Activated CD8-positive, alpha-beta T cell treated with anti-CD3 and anti-CD28 coated beads, Interleukin-2, amount 10 ng/mL, durations not matched to agents 7 days and 5 days (primary cell): ENCODE results near the gene OTUB1. TPM values are rescaled to one million over a fixed set of nuclear protein-coding genes. Genes with fewer than 3 reads are reported as not detected.

Experiments used
- ATAC-seq: fragments of 150-1000 bp; cut with Tn5 transposase; one replicate; pipeline ENCODE4 v1.10.0; 2021; ENCODE audit warnings: moderate library complexity
- CTCF ChIA-PET: fragments of 350-600 bp; sonication (Branson Sonifier 250); formaldehyde crosslinking; loops from one replicate; lab custom pipeline; 2021; ENCODE audit warnings: antibody characterized with exemption; lab: Charles Lee
- POLR2A ChIA-PET: fragments of 350-600 bp; sonication (Branson Sonifier 250); formaldehyde crosslinking; loops from one replicate; lab custom pipeline; 2021; ENCODE audit warnings: antibody characterized with exemption; lab: Charles Lee
- DNase-seq: peaks from one replicate; pipeline ENCODE4 v3.0.0-alpha.2; 2020
- H3K27ac Mint-ChIP-seq: one replicate; pipeline ENCODE4 v1.8.0; 2021; ENCODE audit warnings: mild to moderate bottlenecking, mixed read lengths
- H3K27me3 Mint-ChIP-seq: one replicate; pipeline ENCODE4 v1.8.0; 2021; ENCODE audit warnings: low read depth, mixed read lengths
- H3K36me3 Mint-ChIP-seq: one replicate; pipeline ENCODE4 v1.8.0; 2021; ENCODE audit warnings: low read depth, mixed read lengths
- H3K4me1 Mint-ChIP-seq: one replicate; pipeline ENCODE4 v1.8.0; 2021; ENCODE audit warnings: low read depth, mixed read lengths
- H3K4me3 Mint-ChIP-seq: one replicate; pipeline ENCODE4 v1.8.0; 2021; ENCODE audit warnings: mild to moderate bottlenecking, mixed read lengths
- H3K9me3 Mint-ChIP-seq: one replicate; pipeline ENCODE4 v1.8.0; 2022; ENCODE audit warnings: mixed read lengths; ENCODE audit not compliant: insufficient read depth
- total RNA-seq, 2 experiments: library from RNA; stranded (reverse); gene quantifications; one replicate each; pipeline ENCODE4 v1.2.3, GENCODE V29; 2021

OTUB1 gene
- total RNA-seq, 2 experiments from 2014 or later: 93.7 to 102 TPM

- peaks cover 29% of the 10 kb centered on the region for H3K27me3 Mint-ChIP-seq
- no peaks in the 10 kb centered on the region for H3K36me3 Mint-ChIP-seq
- POLR2A ChIA-PET: no interaction called here
- H3K4me1 Mint-ChIP-seq: peaks cover 10% of the 10 kb centered on the region
- H3K27ac Mint-ChIP-seq: no peak overlapping the region
- H3K4me3 Mint-ChIP-seq: no peak overlapping the region
- CTCF ChIA-PET: interaction anchor here (1.1 kb wide), 1 partner anchor 142 kb away, joined by 3 read pairs; no protein-coding TSS in a partner anchor
- DNase-seq: no peak
- peak; percentile 10 for ATAC-seq
- no peaks in the 10 kb centered on the region for H3K9me3 Mint-ChIP-seq
Measured at GRCh38 chr11:64007160-64007628, 21.0 kb downstream of the OTUB1 start.

- Mint-ChIP-seq H3K27me3 (peaks cover 29% of the 10 kb centered on the region), H3K36me3 (no peaks in the 10 kb centered on the region)
Measured at GRCh38 chr11:64007629-64008282, 21.5 kb downstream of the OTUB1 start.

GRCh38 chr11:64008283-64008913 is 22.2 kb downstream of the OTUB1 start:
- Mint-ChIP-seq H3K9me3 (no peaks in the 10 kb centered on the region), H3K36me3 (no peaks in the 10 kb centered on the region), H3K27me3 (peaks cover 29% of the 10 kb centered on the region), H3K27ac (no peak overlapping the region), H3K4me1 (peaks cover 10% of the 10 kb centered on the region), H3K4me3 (no peak overlapping the region)
- ATAC-seq: no peak
- ChIA-PET CTCF (no interaction called here), POLR2A (no interaction called here)
- no peak for DNase-seq

More at GRCh38 chr11:64007629-64008282, 21.5 kb downstream of the OTUB1 start:
- peak; percentile 40 for ATAC-seq
- no peaks in the 10 kb centered on the region for H3K9me3 Mint-ChIP-seq
- DNase-seq: no peak
- H3K27ac Mint-ChIP-seq: no peak overlapping the region
- no peak overlapping the region for H3K4me3 Mint-ChIP-seq
- ChIA-PET CTCF (interaction anchor here (1.1 kb wide), 1 partner anchor 142 kb away, joined by 3 read pairs; no protein-coding TSS in a partner anchor), POLR2A (no interaction called here)
- peaks cover 10% of the 10 kb centered on the region for H3K4me1 Mint-ChIP-seq

GRCh38 chr11:64008914-64009633 is 22.8 kb downstream of the OTUB1 start:
- H3K36me3 Mint-ChIP-seq: no peaks in the 10 kb centered on the region
- no peak for ATAC-seq
- H3K4me3 Mint-ChIP-seq: no peak overlapping the region
- no peak overlapping the region for H3K27ac Mint-ChIP-seq
- H3K9me3 Mint-ChIP-seq: no peaks in the 10 kb centered on the region
- H3K27me3 Mint-ChIP-seq: peaks cover 29% of the 10 kb centered on the region
- ChIA-PET CTCF (no interaction called here), POLR2A (no interaction called here)
- DNase-seq: no peak
- H3K4me1 Mint-ChIP-seq: peaks cover 10% of the 10 kb centered on the region

DNA sequence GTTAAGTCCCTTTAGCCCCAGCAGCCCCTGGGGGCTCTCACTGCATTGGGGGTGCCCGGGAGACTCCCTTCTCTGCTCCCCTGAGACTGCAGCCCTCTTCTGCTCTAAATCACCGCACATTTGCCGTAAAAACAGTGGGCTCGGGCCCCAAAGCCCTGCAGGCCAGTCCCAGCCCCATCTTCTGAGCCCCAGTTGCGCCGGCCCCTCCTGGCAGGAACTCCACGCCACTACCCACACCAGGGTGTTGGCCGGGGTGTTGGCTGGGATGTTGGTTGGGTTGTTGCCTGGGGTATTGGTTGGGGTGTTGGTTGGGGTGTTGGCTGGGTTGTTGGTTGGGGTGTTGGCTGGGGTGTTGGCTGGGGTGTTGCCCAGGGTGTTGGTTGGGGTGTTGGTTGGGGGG is 23.5 kb downstream of the OTUB1 start:
- Mint-ChIP-seq H3K36me3 (no peaks in the 10 kb centered on the region), H3K27ac (no peak overlapping the region), H3K9me3 (no peaks in the 10 kb centered on the region), H3K27me3 (peaks cover 29% of the 10 kb centered on the region), H3K4me1 (peaks cover 10% of the 10 kb centered on the region), H3K4me3 (no peak overlapping the region)
- ATAC-seq (no peak), DNase-seq (no peak)
- POLR2A ChIA-PET: no interaction called here
- CTCF ChIA-PET: no interaction called here

GRCh38 chr11:64010783-64011182 is 24.5 kb downstream of the OTUB1 start:
- Mint-ChIP-seq H3K27me3 (peaks cover 29% of the 10 kb centered on the region), H3K4me3 (no peak overlapping the region), H3K9me3 (no peaks in the 10 kb centered on the region), H3K4me1 (peaks cover 10% of the 10 kb centered on the region), H3K27ac (no peak overlapping the region), H3K36me3 (no peaks in the 10 kb centered on the region)
- no peak for ATAC-seq
- POLR2A ChIA-PET: no interaction called here
- CTCF ChIA-PET: no interaction called here
- DNase-seq: no peak

DNA sequence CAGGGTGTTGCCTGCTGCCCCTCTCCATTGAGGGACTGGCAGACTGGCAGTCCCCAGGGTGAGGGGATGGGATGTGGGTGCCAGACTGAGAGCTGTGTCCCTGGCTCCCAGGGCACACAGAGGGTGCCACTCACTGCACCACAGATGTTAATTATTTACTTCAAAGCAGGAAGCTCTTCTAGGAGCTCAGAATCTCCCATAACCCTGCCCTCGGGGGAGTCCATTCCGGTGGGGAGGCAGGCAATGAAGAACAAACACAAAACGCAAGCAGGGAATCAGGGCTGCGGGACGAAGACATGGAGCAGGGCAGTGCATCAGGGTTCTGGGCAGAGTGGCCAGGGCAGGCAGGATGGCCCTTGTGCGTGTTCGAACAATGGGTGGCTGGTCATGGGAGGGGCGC is 25.1 kb downstream of the OTUB1 start:
- Mint-ChIP-seq H3K27me3 (peaks cover 24% of the 10 kb centered on the region), H3K4me3 (no peak overlapping the region), H3K9me3 (no peaks in the 10 kb centered on the region), H3K36me3 (no peaks in the 10 kb centered on the region), H3K27ac (no peak overlapping the region), H3K4me1 (peaks cover 10% of the 10 kb centered on the region)
- ChIA-PET POLR2A (no interaction called here), CTCF (no interaction called here)
- ATAC-seq (no peak), DNase-seq (no peak)

DNA sequence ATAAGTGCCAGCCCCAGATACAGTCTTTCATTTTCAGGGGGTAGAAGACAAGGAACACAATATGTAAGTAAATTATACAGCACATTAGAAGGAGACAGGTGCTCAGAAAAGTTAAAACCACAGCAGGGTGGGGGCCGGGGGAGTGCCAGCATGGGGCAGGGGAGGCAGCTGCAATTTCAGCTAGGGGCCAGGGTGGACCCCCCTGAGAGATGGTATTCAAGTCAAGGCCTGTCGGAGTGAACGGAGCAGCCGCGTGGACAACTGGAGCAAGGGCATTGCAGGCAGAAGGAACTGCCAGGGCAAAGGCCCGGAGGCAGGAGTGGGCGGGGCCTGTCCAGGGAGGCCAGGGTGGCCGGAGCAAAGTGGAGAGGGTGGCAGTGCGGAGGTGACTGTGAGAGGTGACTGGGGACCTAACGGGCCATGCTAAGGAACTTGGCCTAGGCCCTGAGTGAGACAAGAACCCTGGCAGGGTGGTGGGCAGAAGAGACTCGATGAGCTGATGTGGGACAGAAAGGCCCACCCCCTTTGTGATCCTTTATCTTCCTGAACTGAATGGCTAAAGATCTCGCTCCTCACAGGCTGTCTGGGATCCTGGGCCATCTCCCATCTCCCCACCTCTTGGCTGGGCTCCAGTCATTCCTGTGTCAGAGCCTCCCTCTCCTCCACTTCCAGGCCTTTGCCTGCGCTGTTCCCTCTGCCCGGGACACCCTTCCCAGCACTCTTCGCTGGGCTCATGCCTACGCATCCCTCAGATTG is 27.1 kb downstream of the OTUB1 start:
- POLR2A ChIA-PET: no interaction called here
- Mint-ChIP-seq H3K4me1 (no peaks in the 10 kb centered on the region), H3K27ac (no peak overlapping the region), H3K4me3 (no peak overlapping the region), H3K36me3 (no peaks in the 10 kb centered on the region), H3K9me3 (no peaks in the 10 kb centered on the region), H3K27me3 (peaks cover 6% of the 10 kb centered on the region)
- ATAC-seq (no peak), DNase-seq (no peak)
- CTCF ChIA-PET: interaction anchor here (0.7 to 1.2 kb wide), 2 partner anchors 12 to 436 kb away, joined by 3 to 4 read pairs; no protein-coding TSS in a partner anchor

- Mint-ChIP-seq H3K36me3 (no peaks in the 10 kb centered on the region), H3K27ac (no peak overlapping the region), H3K4me3 (no peak overlapping the region), H3K4me1 (no peaks in the 10 kb centered on the region), H3K27me3 (no peaks in the 10 kb centered on the region), H3K9me3 (no peaks in the 10 kb centered on the region)
- ChIA-PET CTCF (interaction anchor here (0.7 to 1.2 kb wide), 2 partner anchors 14 to 435 kb away, joined by 3 to 4 read pairs; no protein-coding TSS in a partner anchor), POLR2A (no interaction called here)
- DNase-seq (no peak), ATAC-seq (no peak)
Measured at GRCh38 chr11:64014356-64014755, 28.1 kb downstream of the OTUB1 start.

DNA sequence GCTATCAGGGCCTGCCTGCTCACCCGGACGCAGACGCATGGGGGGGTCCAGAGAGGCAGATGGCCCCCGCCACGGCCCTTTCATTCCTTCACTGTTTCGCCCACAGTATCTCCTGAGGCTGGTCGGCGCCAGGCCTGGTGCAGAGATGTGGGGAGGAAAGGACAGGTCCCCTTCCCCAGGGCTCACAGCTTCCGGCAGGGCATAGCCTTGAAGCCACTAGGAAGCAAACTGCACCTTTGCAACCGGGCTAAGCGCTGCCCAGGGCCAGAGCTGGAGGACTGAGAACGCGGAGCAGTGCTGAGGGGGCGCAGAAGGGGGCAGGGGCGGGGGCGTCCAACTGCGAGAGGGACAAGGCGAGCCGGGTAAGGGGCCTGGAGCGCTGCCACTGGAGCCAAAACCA is 29.3 kb downstream of the OTUB1 start:
- POLR2A ChIA-PET: interaction anchor here (0.6 kb wide), 1 partner anchor 572 kb away, joined by 3 read pairs; no protein-coding TSS in a partner anchor
- Mint-ChIP-seq H3K27ac (no peak overlapping the region), H3K36me3 (no peaks in the 10 kb centered on the region)

More for the DNA sequence above, 29.3 kb downstream of the OTUB1 start:
- no peak for ATAC-seq
- H3K9me3 Mint-ChIP-seq: no peaks in the 10 kb centered on the region
- CTCF ChIA-PET: interaction anchor here (1.4 kb wide), 1 partner anchor 16 kb away, joined by 4 read pairs; no protein-coding TSS in a partner anchor
- DNase-seq: no peak
- no peaks in the 10 kb centered on the region for H3K4me1 Mint-ChIP-seq
- H3K4me3 Mint-ChIP-seq: no peak overlapping the region
- no peaks in the 10 kb centered on the region for H3K27me3 Mint-ChIP-seq
